HG03103 (cell line): Measurements from ENCODE around the gene GALNT15.

Source experiments
- ATAC-seq: cut with Tn5 transposase; IDR thresholded peaks from one replicate; pipeline ENCODE4 v1.9.1; 2021; ENCODE audit warnings: low read depth; ENCODE audit not compliant: unreplicated experiment

The GALNT15 gene, protein sequence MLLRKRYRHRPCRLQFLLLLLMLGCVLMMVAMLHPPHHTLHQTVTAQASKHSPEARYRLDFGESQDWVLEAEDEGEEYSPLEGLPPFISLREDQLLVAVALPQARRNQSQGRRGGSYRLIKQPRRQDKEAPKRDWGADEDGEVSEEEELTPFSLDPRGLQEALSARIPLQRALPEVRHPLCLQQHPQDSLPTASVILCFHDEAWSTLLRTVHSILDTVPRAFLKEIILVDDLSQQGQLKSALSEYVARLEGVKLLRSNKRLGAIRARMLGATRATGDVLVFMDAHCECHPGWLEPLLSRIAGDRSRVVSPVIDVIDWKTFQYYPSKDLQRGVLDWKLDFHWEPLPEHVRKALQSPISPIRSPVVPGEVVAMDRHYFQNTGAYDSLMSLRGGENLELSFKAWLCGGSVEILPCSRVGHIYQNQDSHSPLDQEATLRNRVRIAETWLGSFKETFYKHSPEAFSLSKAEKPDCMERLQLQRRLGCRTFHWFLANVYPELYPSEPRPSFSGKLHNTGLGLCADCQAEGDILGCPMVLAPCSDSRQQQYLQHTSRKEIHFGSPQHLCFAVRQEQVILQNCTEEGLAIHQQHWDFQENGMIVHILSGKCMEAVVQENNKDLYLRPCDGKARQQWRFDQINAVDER

DNA sequence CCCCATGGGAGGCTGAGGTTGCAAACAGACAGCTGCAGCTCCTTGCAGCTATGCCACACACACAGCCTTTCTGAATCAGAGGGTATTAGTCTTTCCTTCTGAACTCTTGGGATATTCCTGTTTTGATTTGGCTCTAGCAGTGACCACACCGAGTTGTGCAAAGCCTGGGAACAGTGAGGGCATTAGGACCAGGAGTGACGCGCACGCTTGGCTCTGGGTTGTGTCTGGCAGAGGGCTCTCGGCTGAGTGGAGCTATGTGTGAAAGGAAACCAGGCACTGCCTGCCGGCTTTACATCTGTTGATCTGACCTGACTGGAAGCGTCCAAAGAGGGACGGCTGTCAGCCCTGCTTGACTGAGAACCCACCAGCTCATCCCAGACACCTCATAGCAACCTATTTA is at the start of gene GALNT15:
Gene GALNT15 (plus strand): TSS at position 292 of the 400 bp plus-strand sequence. CDS start 472 bp downstream, outside the sequence.
- no peak for ATAC-seq

DNA sequence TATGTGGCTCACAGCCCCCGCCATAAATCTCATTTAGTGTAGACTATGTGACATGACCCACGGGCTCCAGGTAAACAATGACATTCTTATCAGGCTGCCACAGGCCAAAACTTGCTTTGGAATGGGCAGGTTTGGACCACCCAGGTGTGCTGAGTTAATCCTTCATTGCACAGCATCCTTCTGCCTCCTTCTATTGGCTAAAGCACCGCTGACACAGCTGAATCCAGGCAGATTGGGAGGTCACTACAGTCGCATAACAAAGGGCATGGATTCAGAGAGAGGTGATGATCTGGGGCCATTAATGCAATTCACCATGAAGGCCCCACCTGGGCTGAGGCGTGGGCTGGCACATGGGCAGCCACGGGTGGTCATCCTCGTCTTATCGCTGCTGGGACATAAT is 47.8 kb upstream of the GALNT15 start:
- ATAC-seq: no peak

DNA sequence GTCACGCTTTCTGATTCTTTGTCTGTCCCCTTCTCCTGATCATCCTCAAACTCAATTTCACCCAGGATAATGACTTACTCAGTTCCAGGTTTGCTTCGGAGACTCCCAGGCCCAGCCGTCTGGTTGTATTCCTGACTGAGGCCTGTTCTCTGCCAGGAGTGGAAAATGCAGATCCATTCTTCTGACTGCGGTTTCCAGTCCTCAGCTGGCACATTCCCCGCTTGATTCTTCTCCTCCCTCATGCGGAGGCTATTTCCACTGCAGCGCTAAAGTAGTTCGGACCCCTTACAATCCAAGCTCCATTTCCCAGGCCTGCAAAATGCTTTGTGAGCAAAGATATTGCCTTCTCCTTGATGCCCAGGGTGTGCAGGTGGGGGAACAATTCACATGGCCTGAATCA is 47.2 kb upstream of the GALNT15 start:
- no peak for ATAC-seq

GRCh38 chr3:16130066-16130465 is 44.4 kb upstream of the GALNT15 start:
- ATAC-seq: no peak

DNA sequence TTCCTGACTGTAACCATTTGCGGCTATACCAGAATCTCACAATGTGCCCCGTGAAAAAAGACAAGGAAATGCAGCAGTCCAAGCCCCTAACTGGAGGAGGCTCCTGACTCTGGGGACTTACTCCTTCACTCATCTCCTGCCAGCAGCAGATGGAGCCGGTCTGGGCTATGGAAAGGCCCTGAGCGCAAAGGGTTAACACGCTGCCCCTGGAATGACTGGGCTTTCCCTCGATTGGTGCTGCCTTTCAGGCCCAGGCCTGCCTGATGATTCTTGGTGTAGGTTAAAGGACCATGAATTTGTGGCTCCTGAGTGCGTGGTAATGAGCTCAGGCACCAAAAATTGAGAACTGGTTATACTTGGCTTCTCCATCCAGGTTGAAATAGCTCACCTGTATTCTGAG is 42.3 kb upstream of the GALNT15 start:
- ATAC-seq: no peak

- no peak for ATAC-seq
Observed at GRCh38 chr3:16132928-16133327, 41.6 kb upstream of the GALNT15 start.

- no peak for ATAC-seq
Observed at GRCh38 chr3:16134173-16134928, 40.1 kb upstream of the GALNT15 start.

DNA sequence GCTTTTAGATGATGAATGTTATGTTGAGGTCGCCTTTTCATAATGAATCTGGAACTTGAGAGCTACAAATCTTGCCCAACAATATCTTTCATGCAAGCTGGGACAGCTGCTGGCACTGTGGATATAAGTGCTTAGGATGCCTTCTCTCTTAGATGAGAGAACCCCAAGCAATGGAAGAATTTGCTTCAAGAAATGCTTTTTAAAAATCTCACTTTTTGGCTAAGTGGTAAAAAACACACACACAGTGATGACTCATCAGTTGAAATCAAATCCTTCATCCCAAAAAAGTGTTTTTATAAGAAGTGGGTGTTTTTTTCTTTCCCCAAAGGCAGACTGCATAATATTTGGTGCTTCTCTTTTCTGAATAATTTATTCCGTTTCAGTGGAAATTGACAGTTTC is 38.4 kb upstream of the GALNT15 start:
- no peak for ATAC-seq

DNA sequence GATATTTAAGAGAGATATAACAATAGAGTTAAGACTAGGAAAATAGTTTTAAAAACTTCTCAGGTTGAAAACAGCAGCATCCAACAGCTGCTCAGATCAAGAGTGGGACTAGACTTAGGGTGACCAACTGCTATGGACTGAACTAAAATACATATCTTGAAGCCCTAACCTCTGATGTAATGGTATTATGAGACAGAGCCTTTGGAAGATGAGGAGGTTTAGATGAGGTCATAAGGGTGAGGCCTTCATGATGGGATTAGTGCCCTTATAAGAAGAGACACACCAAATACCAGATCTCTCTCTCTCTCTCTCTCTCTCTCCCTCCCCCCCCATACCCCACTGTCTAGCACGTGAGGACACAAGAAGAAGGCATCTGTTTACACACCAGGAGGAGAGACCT is 37.4 kb upstream of the GALNT15 start:
- no peak for ATAC-seq

- no peak for ATAC-seq
Observed at GRCh38 chr3:16137977-16138376, 36.5 kb upstream of the GALNT15 start.

DNA sequence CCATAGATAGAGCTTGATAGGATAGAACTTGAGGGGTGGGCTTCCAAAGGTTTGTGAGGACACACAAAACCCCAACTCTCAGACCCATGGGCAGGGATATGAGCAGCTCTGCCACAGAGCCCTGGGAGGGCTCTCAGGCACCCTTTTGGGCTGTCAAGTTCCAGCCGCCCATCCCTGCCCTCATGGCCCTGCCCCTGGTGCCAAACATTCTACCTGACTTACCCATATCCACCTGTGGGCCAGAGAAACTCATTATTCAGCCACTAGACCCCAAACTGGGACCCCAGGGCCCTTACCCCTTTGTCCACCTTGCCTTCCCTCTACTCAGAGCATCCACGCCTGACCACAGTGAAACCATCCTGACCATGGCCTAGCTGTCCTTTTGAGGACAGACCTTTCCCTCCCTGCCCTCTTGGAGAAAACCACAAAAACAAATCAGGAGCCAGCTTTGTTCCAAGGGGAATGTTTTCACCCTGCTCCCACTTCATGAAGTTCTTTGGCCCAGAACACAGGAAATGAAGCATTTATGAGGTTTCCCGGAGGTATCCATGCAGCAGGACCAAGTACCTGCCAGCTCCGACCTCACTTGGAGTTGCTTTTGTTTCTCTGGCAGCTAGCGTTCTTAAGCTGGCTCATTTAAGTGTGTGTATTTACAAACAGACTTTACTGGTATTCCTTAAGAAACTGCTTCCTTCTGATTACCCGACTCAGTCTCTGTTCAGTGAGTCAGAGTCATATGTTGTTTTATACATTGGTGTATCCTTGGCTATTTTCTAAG is 34.2 kb upstream of the GALNT15 start:
- ATAC-seq: no peak

GRCh38 chr3:16140894-16141285 is 33.6 kb upstream of the GALNT15 start:
- ATAC-seq: no peak

DNA sequence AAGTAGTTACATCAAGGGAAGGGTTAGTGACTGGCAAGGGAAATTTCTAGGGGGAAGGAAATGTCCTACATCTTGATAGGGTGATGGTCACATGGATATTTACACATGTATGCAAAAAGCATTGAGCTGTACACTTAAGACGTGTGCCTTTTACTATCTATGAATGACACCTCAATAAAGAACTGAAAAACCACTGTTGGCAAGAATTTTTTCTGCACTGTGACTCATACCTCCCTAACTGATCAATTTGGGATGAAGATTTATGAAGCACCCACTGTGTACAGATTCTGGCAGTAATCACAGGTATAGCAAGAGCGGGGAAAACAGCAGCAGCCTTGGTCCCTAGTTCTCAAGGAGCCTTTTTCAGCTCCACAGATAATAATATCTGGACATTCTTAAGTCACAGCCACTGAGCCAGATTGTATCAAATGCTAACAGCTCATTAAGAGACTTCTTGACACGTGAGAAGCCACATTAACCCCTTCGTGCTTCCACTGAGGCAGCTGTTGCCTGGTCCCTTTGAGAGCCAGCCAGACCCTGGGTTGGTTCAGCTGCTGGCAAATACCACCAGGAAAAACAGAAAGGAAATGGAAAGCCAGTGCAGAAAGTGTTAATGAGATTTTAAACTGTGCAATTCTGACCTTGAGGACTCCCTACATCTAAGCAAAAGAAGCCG is 32.0 kb upstream of the GALNT15 start:
- no peak for ATAC-seq

GRCh38 chr3:16143861-16144447 is 30.5 kb upstream of the GALNT15 start:
- ATAC-seq: no peak

DNA sequence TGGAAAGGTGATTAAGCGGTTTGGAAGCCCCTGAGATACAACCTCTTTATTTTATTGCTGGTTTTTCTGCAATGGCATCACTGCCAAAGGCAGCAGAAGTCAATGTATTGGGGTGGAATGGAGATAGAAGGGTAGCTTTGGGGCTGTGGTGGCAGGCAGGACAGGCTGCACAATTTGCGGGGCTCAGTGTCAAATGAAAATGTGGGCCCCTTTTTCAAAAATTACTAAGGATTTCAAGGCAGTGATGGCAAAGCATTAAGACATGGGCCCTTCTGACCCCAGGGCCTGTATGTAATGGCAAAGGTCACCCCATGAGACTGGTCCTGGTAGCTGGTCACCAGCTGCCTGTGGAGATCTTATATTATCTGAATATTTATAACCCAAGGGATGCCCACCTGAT is 29.3 kb upstream of the GALNT15 start:
- no peak for ATAC-seq

- no peak for ATAC-seq
Observed at GRCh38 chr3:16146015-16146730, 28.3 kb upstream of the GALNT15 start.

DNA sequence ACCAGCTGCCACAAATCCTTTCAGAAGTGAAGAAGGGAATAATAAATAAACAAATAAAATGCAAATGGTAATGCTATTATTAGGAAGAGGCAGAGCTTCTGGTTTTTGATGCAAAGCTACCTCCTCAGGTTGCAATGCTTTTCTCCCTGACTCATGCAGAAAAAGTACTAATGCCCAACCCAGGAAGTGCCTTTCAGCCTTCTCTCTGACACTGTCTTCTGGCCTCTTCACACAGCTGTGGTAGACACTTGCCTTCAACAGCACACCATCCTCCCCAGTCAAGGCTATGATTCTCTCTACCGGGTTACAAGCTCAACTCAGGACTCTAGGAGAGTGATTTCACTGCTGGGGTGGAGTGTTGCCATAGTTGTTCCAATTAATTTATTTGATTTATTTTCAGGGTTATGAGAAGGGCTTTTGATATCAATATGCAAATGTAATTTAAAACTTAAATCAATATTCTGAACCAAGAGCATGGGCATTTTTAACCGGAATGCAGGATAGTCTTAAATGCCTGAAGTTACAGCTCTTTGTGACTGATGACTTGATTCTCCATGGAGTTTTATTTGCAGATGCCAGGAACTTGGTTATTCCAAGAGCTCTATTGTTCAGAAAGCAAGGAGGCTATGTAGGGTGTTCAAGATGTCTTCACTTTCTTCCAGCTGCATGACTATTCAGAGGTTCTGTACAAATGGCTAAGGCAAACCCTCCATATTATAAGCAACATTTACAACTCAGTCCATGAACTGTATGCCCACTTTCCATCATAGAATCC is 27.1 kb upstream of the GALNT15 start:
- ATAC-seq: no peak

DNA sequence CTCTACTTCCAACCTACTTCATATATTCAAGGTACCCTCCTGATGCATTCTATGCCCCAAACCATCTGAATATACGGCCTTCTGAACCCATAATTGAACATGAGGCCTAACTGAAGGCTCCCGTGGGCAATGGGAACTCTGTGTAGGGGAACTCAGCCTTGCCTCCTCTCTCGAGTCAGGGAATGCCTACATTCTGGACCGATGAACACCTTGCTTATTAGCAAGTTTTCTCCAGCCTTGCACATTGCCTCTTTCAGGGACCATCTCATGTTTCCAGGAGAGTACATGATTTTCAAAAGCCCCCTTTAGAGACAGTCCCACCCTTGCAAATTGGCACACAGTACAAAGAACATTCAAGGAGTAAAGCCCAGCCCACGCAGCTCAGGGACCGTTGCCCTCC is 26.3 kb upstream of the GALNT15 start:
- ATAC-seq: no peak
